Activated naive CD8-positive, alpha-beta T cell (primary cell): ENCODE measurements around the gene EFCAB14.
"Not testable (repeated sequence)": the region's sequence is repeated elsewhere in the genome, so short reads cannot be mapped to it uniquely, and the experiment has no call there.

ENCODE experiments used
- H3K27ac Mint-ChIP-seq: one replicate; pipeline ENCODE4 v1.8.0; 2021; ENCODE audit warnings: mixed read lengths
- H3K27me3 Mint-ChIP-seq: one replicate; pipeline ENCODE4 v1.8.0; 2021; ENCODE audit warnings: mixed read lengths
- H3K36me3 Mint-ChIP-seq: one replicate; pipeline ENCODE4 v1.8.0; 2021; ENCODE audit warnings: mixed read lengths
- H3K4me1 Mint-ChIP-seq: one replicate; pipeline ENCODE4 v1.8.0; 2021; ENCODE audit warnings: low read depth, mixed read lengths
- H3K4me3 Mint-ChIP-seq: one replicate; pipeline ENCODE4 v1.8.0; 2021; ENCODE audit warnings: mild to moderate bottlenecking, mixed read lengths
- H3K9me3 Mint-ChIP-seq: one replicate; pipeline ENCODE4 v1.8.0; 2021; ENCODE audit warnings: low read depth, mixed read lengths

Gene EFCAB14, protein sequence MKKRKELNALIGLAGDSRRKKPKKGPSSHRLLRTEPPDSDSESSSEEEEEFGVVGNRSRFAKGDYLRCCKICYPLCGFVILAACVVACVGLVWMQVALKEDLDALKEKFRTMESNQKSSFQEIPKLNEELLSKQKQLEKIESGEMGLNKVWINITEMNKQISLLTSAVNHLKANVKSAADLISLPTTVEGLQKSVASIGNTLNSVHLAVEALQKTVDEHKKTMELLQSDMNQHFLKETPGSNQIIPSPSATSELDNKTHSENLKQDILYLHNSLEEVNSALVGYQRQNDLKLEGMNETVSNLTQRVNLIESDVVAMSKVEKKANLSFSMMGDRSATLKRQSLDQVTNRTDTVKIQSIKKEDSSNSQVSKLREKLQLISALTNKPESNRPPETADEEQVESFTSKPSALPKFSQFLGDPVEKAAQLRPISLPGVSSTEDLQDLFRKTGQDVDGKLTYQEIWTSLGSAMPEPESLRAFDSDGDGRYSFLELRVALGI

DNA sequence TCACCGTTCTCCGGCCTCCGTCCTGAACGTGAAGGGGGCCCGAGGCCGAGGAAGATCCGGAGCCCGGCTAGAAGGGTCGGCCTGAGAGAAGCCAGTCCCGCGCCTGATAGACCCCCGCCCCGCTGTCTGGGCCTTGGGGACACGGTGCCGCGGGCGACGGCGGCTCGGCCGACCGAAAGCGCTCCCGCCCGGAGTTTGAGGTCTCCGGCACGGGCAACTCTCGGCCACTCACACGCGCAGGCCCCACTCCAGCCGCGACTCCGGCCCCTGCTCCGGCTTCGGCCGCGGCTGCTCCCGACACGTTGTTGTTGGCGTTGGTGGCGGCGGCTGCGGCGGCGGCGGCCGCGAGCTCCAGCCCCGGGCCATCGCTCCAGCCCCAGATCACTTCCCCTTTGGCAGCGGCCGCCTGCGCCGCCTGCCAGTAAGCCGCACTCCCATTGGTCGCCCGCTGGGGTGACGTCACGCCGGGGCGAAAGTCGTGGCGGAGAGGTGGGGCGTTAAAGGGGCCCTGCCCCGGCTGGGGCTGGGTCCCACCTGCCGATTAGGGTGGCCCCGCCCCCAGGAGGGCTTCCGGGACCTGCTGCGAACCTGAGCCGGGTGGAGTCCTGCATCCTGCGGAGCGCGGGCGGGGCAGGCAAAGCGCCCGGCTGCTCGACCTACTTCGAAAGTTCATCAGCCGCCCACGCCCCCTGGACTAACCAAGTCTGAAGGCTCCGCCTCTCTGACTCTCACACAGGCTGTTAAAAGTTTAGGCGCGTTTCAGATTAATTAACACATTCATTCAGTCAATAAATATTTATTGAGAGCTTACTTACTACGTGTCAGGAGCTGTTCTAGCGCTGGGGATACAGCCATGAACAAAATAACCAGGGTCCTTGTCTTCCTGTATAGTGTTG, at the start of gene EFCAB14:
Gene EFCAB14, minus strand, starts transcription at position 388 of the 896 bp plus-strand sequence. CDS start 1,027 bp downstream, outside the sequence.
- Mint-ChIP-seq H3K4me1 (peaks cover 41% of the 10 kb centered on the region), H3K27me3 (no peaks in the 10 kb centered on the region), H3K9me3 (no peaks in the 10 kb centered on the region), H3K27ac (peak within 1 kb of the TSS; percentile 93), H3K36me3 (peaks cover 10% of the 10 kb centered on the region), H3K4me3 (peak within 1 kb of the TSS; percentile 94)

DNA sequence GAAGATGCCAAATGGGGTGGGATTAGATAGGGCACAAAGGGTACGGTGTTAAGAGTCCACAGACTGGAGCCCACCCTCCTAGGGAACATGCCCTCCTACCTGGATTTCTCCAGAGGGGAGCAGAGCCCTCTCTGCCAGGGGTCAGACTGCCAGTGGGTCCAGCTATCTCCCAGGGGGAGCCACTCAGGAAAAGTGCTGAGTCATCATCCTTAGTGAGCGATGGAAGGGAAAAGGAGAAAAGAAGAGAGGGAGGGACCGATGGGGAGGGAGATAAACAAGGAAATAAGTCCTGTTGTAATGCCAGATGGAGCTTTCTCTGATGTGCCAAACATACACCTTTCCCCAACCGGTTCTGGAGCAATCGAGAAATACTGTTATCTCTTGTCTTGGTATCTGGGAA, 49.5 kb upstream of the EFCAB14 start:
- Mint-ChIP-seq H3K9me3 (peaks cover 12% of the 10 kb centered on the region), H3K36me3 (peaks cover 16% of the 10 kb centered on the region), H3K27ac (no peak overlapping the region), H3K4me3 (no peak overlapping the region), H3K27me3 (peaks cover 23% of the 10 kb centered on the region), H3K4me1 (no peaks in the 10 kb centered on the region)

DNA sequence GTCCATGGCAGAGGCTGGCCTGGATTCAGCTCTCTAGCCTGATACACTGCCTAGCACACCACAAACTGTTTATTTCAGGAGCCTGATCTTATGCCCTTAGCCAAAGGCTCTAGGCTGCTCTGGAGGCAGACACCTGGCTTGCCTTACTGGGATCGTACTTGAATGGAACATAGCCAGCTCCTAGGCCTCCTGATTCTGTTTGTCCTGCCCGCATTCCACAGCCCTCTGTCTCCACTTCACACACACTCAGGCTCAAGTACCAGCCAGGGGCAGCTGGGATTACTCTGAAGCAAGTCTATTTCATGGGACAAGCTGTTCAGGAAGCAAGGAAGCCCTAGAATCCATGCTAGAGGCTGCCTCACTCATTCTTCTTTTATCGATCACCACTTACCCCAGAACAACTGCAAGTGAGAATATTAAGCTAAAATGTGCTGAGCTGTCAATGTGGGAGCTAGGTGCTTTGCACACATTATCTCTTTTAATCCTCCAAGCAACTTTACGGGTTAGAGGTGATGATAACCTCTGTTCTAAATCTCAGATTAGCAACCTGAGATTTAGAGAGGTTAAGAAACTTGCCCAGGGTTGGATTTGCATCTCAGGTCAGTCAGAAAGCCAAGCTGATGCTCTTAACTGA, 48.9 kb upstream of the EFCAB14 start:
- Mint-ChIP-seq H3K27me3 (peaks cover 23% of the 10 kb centered on the region), H3K4me1 (no peaks in the 10 kb centered on the region), H3K36me3 (peaks cover 16% of the 10 kb centered on the region), H3K27ac (no peak overlapping the region), H3K4me3 (no peak overlapping the region), H3K9me3 (peaks cover 12% of the 10 kb centered on the region)

DNA sequence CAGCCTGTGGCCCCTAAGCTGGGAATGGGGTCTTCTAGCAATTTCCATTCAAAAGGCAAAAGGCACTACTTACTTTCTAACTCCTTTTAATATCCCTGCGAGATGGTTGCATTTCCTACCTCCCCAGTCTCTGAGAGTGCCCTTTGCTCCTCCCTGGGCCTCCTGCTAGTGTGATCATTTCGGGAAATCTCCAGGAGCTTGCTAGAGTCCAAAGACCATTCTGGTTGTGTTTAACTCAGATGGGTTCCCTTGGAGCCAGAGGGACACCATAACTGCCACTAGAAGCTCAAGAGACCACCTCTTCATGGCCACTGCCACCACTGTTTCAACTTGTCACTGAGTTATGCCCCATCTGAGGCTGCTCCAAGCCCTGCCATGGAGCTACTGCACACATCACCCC, 45.5 kb upstream of the EFCAB14 start:
- H3K27ac Mint-ChIP-seq, result no peak overlapping the region
- H3K4me1 Mint-ChIP-seq, result no peaks in the 10 kb centered on the region
- H3K9me3 Mint-ChIP-seq, result no peaks in the 10 kb centered on the region
- H3K36me3 Mint-ChIP-seq, result peaks cover 4% of the 10 kb centered on the region
- H3K4me3 Mint-ChIP-seq, result no peak overlapping the region
- peaks cover 36% of the 10 kb centered on the region for H3K27me3 Mint-ChIP-seq

DNA sequence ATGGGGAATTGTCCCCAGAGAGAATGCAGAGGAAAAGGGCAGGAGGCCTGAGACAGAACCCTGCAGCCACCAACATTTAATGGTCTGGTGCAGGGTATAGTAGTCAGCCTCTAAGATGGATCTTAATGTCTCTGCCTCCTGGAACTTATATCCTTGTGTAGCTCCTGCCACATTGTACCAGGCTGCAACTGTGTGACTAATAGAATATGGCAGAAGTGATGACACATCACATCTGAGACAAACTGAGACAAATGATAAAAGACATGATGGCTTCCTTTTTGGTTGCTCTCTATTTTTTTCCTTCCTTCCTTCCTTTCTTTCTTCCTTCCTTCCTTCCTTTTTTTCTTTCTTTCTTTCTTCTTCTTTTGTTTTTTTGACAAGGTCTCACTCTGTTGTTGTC, 42.8 kb upstream of the EFCAB14 start:
- peaks cover 20% of the 10 kb centered on the region for H3K27me3 Mint-ChIP-seq
- H3K27ac Mint-ChIP-seq, result no peak overlapping the region
- H3K9me3 Mint-ChIP-seq, result no peaks in the 10 kb centered on the region
- no peaks in the 10 kb centered on the region for H3K4me1 Mint-ChIP-seq
- H3K4me3 Mint-ChIP-seq, result no peak overlapping the region
- peaks cover 2% of the 10 kb centered on the region for H3K36me3 Mint-ChIP-seq

DNA sequence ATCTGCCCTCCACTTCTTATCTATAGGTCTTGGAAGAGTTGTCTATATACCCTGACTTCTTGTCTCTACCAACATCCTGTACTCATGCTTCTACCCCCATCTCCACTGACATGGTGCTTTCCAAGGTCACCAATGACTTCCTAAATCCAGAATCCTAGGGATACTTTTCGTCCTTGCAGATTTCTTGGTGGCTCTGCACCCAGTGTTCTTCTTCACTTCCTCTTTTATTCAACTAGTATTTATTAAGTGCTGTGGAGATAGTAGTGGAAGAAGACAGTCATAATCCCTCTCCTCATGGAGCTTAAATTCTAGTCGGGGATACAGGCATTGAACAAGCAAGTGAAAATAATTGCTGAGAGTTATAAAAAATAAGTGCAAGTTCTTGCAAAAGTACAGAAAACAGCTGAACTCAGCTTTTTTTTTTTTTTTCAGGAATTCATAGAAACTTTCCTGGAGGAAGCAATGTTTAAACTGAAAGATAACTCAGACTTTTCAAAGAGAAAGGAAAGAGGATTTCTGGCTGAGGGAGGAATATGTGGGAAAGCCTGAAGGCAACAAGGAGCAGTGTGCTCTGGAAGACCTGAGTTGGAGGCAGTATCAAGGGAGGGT, 41.7 kb upstream of the EFCAB14 start:
- Mint-ChIP-seq H3K4me3 (no peak overlapping the region), H3K4me1 (no peaks in the 10 kb centered on the region), H3K27me3 (peaks cover 21% of the 10 kb centered on the region), H3K9me3 (no peaks in the 10 kb centered on the region), H3K27ac (no peak overlapping the region), H3K36me3 (peaks cover 2% of the 10 kb centered on the region)

DNA sequence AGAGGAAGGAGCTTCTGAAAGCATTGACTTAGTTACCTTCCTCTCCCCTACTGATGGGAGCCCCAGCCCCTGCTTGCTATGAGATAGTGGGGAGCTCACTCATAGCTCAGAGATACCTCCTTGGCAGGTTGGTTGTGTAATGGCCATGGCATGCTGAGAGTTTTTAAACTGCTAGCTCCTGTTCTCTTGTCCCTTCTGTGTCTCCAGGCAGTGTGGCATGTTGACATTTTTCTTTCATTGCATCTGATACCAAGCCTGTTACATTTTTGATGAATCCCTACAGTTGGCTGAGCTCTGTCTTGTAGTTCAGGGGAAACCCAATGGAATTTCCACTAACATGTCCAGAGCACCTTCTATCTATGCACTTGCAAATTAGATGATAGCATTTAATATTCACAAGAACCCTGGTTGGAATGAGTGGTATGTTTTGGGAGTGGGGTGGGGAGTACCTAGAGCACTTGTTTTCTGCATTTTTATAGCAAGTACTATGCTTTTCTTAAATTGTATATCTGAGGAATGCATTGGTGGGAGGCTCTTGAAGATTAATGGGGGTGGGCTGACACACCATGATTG, 39.1 kb upstream of the EFCAB14 start:
- H3K4me1 Mint-ChIP-seq, result no peaks in the 10 kb centered on the region
- H3K9me3 Mint-ChIP-seq, result no peaks in the 10 kb centered on the region
- peaks cover 22% of the 10 kb centered on the region for H3K27me3 Mint-ChIP-seq
- no peak overlapping the region for H3K27ac Mint-ChIP-seq
- H3K4me3 Mint-ChIP-seq, result no peak overlapping the region
- peaks cover 2% of the 10 kb centered on the region for H3K36me3 Mint-ChIP-seq

DNA sequence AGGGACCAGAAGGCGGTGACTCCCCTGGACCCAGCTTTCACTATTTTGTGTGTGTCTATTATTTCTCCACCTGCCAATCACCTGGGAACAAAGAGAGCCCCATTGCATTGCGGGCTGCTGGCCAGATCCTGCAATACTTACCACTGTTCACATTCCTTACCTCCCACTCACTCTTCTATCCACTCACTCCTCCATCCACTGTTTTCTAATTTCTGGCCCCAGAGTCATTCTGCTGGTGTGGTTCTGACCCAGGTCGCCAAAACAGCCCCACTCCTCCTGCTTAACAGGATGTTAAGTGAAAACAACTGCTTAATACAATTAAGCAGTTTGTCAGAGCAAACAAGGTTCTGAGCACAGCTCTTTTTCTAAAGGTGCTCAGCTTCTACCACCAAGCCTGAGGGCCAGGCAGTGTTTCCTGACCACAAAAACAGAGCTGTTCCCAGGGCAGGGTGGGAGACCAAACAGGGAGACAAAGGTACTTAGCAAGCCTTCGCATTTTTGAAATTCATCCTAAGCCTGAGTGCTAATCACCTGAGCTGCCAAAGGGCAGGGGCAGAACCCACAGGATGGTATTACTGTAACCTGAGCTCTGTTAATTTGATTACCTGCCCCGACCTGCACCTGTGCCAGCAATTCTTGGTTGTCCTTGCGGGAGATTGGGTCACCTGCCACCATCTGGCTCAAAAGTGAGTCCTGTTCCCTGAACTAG, 38.5 kb upstream of the EFCAB14 start:
- Mint-ChIP-seq H3K4me1 (no peaks in the 10 kb centered on the region), H3K36me3 (peaks cover 2% of the 10 kb centered on the region), H3K9me3 (no peaks in the 10 kb centered on the region), H3K4me3 (no peak overlapping the region), H3K27ac (no peak overlapping the region), H3K27me3 (peaks cover 20% of the 10 kb centered on the region)

DNA sequence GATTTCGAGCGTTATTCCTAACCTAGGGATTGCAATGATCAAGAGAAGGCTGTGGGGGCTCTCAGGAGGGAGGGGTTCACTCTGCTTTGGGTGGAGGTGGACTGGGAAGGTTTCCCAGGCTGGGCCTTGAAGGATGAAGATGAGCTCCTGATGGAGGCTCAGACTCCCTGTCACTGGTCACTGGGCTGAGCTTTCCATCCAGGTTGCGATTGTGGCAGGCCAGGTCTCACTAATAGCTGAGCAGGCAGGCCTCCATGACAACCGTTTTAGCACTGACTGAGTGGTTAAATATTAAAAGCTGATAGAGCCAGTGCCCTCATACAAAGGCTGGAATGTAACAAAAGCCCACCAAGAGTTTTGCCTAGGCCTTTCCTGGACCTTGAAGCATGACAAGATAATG, 36.2 kb upstream of the EFCAB14 start:
- H3K36me3 Mint-ChIP-seq, result no peaks in the 10 kb centered on the region
- H3K27ac Mint-ChIP-seq, result no peak overlapping the region
- H3K9me3 Mint-ChIP-seq, result no peaks in the 10 kb centered on the region
- no peaks in the 10 kb centered on the region for H3K4me1 Mint-ChIP-seq
- H3K27me3 Mint-ChIP-seq, result peaks cover 11% of the 10 kb centered on the region
- H3K4me3 Mint-ChIP-seq, result no peak overlapping the region

DNA sequence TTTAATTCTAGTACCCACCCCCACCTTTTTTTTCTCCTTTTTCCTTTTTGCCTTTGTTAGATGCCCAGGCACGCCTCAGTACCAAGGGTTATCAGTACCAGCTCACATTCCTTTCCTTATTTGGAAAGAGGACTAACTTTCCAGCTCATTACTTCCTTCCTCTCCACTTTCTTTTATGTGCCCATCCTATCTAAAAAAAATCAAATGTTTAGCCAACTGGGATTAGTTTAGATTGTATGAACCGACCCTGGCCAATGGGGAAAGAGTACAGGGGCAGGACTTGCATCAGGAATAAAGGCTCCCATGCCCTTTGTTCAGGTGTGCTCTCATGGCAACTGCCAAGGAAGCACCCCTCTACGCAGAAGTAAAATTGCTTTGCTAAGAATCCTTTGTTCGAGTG, 35.8 kb upstream of the EFCAB14 start:
- H3K27me3 Mint-ChIP-seq, result peaks cover 11% of the 10 kb centered on the region

DNA sequence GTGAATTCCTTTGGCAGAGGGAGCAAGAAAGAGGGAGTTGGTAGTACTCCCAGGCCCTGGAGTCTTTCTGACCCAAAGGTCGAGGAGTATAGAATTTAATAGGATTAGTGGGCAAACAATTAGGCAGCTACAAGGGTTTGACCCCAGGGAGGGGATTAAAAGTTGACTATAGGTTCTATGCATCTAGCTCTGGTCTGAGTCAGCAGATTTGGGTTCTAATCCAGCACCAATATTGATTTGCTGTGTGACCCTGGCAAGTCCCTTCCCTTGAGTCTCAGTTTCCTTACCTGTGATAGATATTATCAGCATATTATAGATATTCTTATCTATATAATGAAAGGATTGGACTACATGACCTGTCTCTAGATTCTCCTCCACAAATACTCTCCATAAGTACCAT, 35.1 kb upstream of the EFCAB14 start:
- Mint-ChIP-seq H3K4me1 (no peaks in the 10 kb centered on the region), H3K27ac (no peak overlapping the region), H3K27me3 (peaks cover 15% of the 10 kb centered on the region)

More for the DNA sequence above, 35.8 kb upstream of the EFCAB14 start:
- not testable (repeated sequence) for H3K4me3 Mint-ChIP-seq, H3K9me3 Mint-ChIP-seq, H3K4me1 Mint-ChIP-seq, H3K27ac Mint-ChIP-seq, H3K36me3 Mint-ChIP-seq

DNA sequence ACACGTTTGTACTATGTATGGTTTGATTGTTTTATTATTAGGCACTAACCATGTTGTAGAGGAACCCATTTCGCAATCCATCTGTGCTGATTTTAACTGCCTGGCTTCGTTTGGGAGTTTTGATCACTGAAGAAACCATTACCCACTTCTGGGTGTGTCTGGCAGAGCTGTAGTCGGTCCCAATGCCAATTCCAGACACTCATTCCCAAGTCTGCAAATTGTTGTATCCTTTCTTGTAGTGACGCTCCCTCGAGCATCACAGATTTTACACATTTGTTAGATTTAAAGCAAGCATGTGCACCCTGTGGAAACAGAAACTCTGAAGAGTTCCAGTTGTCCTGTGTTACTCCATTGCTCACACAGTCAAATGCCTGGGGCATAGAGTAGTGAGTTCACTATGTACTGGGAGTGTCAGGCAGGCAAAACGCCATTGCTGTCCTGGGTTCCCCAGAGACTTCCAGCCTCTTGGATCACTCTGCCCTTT, 31.0 kb upstream of the EFCAB14 start:
- no peaks in the 10 kb centered on the region for H3K36me3 Mint-ChIP-seq
- no peaks in the 10 kb centered on the region for H3K4me1 Mint-ChIP-seq
- H3K27ac Mint-ChIP-seq, result no peak overlapping the region
- peaks cover 25% of the 10 kb centered on the region for H3K27me3 Mint-ChIP-seq
- no peak overlapping the region for H3K4me3 Mint-ChIP-seq
- no peaks in the 10 kb centered on the region for H3K9me3 Mint-ChIP-seq

More for the DNA sequence above, 35.1 kb upstream of the EFCAB14 start:
- no peaks in the 10 kb centered on the region for H3K36me3 Mint-ChIP-seq
- no peaks in the 10 kb centered on the region for H3K9me3 Mint-ChIP-seq
- H3K4me3 Mint-ChIP-seq, result no peak overlapping the region

DNA sequence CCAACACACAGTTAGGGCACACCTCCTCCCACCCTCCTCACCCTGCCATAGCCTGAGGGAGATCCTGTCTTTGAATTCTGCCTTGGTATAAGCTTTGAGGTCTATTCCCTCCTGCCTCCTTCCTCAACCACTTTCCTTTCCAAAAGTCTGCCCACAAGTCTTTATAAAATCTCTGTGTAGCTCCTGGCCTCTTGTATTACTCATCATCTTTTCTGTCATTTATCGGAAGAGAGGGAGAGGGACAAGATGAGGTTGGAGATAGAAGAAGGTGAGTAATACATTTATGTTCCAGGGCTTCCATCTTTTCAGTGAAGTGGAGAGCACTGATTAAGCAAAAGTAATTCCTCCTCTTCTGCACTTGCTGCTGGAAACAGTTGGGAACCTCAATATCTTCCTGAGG, 30.5 kb upstream of the EFCAB14 start:
- Mint-ChIP-seq H3K4me3 (no peak overlapping the region), H3K36me3 (no peaks in the 10 kb centered on the region), H3K27me3 (peaks cover 26% of the 10 kb centered on the region), H3K27ac (no peak overlapping the region), H3K4me1 (no peaks in the 10 kb centered on the region), H3K9me3 (no peaks in the 10 kb centered on the region)
